ENCODE data around the gene FNBP1.

The FNBP1 gene

DNA sequence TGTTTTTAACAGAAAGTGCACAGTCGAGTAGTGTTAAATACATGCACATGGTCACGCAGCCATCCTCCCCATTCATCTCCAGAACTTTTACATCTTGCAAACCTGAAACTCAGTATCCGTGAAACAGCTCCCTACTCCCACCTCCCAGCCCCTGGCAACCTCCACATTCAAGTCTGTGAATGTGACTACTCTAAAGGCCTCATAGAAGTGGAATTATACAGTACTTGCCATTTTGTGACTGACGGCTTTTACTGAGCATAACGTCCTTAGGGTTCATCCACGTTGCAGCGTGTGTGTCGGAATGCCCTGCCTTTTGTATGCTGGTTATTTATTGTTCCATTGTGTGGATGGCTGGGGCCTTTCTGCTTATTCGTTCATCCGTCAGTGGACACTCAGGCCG is 171.9 kb downstream of the FNBP1 start:
- Histone ChIP-seq H3F3A (ENCODE audit: insufficient read depth) (no peaks in the 10 kb centered on the region), H3K4me3 (ENCODE audit: insufficient read depth, low read length, poor library complexity, severe bottlenecking) (no peak overlapping the region), H3K4me2 (ENCODE audit: low read depth, low read length, poor library complexity, severe bottlenecking) (no peak overlapping the region), H3K27me3 (ENCODE audit: low read length) (no peaks in the 10 kb centered on the region), H2AFZ (ENCODE audit: low read depth, low read length, severe bottlenecking) (no peak overlapping the region), H3K9me3 (ENCODE audit: insufficient read depth, low read length) (no peaks in the 10 kb centered on the region), H3K27ac (ENCODE audit: low read depth, low read length) (no peak overlapping the region), H3K9ac (ENCODE audit: low read length) (no peak overlapping the region), H3K36me3 (ENCODE audit: low read length) (no peaks in the 10 kb centered on the region), H3K9me2 (replicated peaks; ENCODE audit: insufficient read depth, low read length) (no peaks in the 10 kb centered on the region), H3K79me2 (ENCODE audit: insufficient read depth, low read length) (no peaks in the 10 kb centered on the region), H4K20me1 (ENCODE audit: low read depth, low read length) (no peaks in the 10 kb centered on the region)
- no peak for TF ChIP-seq EZH2phosphoT487 (conservative IDR thresholded peaks at IDR 0.05; ENCODE audit: low read length)
- TF ChIP-seq, protein P1, sequence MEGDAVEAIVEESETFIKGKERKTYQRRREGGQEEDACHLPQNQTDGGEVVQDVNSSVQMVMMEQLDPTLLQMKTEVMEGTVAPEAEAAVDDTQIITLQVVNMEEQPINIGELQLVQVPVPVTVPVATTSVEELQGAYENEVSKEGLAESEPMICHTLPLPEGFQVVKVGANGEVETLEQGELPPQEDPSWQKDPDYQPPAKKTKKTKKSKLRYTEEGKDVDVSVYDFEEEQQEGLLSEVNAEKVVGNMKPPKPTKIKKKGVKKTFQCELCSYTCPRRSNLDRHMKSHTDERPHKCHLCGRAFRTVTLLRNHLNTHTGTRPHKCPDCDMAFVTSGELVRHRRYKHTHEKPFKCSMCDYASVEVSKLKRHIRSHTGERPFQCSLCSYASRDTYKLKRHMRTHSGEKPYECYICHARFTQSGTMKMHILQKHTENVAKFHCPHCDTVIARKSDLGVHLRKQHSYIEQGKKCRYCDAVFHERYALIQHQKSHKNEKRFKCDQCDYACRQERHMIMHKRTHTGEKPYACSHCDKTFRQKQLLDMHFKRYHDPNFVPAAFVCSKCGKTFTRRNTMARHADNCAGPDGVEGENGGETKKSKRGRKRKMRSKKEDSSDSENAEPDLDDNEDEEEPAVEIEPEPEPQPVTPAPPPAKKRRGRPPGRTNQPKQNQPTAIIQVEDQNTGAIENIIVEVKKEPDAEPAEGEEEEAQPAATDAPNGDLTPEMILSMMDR (IDR thresholded peaks at IDR 0.05; ENCODE audit: insufficient read depth, low read length, poor library complexity, severe bottlenecking), result no peak

DNA sequence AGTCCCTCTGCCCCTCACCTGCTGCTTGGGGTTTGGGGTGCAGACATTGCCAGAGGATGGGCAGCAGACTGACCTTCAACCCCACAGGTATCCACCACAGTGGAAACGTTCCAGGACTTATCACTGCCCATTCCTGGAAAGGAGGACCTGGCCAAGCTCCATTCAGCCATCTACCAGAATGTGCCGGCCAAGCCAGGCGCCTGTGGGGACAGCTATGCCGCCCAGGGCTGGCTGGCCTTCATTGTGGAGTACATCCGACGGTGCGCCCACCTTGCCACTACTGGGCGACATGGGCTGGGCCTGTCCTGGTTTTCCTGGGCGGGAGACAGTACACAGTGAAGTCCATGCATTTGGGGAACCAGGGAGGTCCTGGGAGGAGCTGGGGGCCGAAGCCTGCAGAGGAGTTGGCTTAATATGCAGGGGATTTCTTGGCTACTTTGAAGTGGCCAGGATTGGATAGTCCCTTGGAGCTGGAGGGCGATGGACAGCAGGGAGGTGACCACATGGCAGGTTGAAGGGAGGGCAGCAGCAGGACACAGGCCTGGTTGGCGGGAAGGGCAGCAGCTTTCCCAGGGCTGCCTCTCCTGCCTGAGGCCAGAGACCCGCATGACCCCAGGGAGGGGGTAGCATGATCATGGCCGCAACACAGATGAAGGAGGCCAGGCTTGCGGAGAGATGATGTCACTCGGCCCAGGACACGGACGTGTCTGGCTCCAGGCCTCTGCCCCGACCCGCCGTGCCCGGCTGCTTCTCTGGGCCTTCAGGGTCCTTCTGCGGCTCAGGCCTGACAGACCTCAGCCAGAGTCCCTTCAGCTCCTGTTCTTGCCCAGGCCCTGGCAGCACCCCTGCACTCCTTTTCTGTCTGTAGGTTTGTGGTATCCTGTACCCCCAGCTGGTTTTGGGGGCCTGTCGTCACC is 173.1 kb downstream of the FNBP1 start:
- H3K4me2 ChIP-seq (ENCODE audit: low read depth, low read length, poor library complexity, severe bottlenecking), result no peak overlapping the region
- no peak overlapping the region for H2AFZ ChIP-seq (ENCODE audit: low read depth, low read length, severe bottlenecking)
- no peaks in the 10 kb centered on the region for H4K20me1 ChIP-seq (ENCODE audit: low read depth, low read length)
- H3F3A ChIP-seq (ENCODE audit: insufficient read depth), result no peaks in the 10 kb centered on the region
- H3K9ac ChIP-seq (ENCODE audit: low read length), result no peak overlapping the region
- H3K27me3 ChIP-seq (ENCODE audit: low read length), result no peaks in the 10 kb centered on the region
- TF ChIP-seq, protein P1 (IDR thresholded peaks at IDR 0.05; ENCODE audit: insufficient read depth, low read length, poor library complexity, severe bottlenecking), result no peak
- no peak for TF ChIP-seq EZH2phosphoT487 (conservative IDR thresholded peaks at IDR 0.05; ENCODE audit: low read length)
- H3K9me3 ChIP-seq (ENCODE audit: insufficient read depth, low read length), result no peaks in the 10 kb centered on the region
- no peak overlapping the region for H3K4me3 ChIP-seq (ENCODE audit: insufficient read depth, low read length, poor library complexity, severe bottlenecking)
- no peaks in the 10 kb centered on the region for H3K36me3 ChIP-seq (ENCODE audit: low read length)
- no peaks in the 10 kb centered on the region for H3K9me2 ChIP-seq (replicated peaks; ENCODE audit: insufficient read depth, low read length)
- H3K79me2 ChIP-seq (ENCODE audit: insufficient read depth, low read length), result no peaks in the 10 kb centered on the region
- H3K27ac ChIP-seq (ENCODE audit: low read depth, low read length), result no peak overlapping the region

DNA sequence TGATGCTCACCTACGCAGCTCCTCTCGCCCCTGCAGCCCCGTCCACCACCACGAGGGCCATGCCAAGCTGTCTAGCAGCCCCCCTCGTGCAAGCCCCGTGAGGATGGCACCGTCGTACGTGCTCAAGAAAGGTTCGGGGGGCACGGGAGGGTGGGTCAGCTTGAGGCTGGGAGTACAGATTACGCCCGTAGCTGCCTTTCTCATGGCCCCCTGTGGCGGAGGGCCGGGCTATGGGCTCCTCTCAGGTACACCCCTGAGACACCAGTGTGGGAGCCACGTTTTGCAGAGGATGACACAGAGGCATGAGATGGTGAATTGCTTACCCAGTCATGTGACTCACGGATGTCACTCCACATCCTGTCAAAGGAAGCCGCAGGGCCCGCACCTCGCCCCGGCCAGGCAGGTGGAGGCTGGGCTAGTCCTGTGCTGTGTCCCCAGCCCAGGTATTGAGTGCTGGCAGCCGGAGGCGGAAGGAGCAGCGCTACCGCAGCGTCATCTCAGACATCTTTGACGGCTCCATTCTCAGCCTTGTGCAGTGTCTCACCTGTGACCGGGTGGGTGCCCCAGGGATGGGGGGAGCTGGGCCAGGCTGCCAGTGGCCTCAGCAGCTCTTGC is 174.0 kb downstream of the FNBP1 start:
- Histone ChIP-seq H3F3A (ENCODE audit: insufficient read depth) (no peaks in the 10 kb centered on the region), H3K36me3 (ENCODE audit: low read length) (no peaks in the 10 kb centered on the region), H3K27me3 (ENCODE audit: low read length) (no peaks in the 10 kb centered on the region), H2AFZ (ENCODE audit: low read depth, low read length, severe bottlenecking) (no peak overlapping the region), H3K27ac (ENCODE audit: low read depth, low read length) (no peak overlapping the region), H3K4me3 (ENCODE audit: insufficient read depth, low read length, poor library complexity, severe bottlenecking) (no peak overlapping the region), H4K20me1 (ENCODE audit: low read depth, low read length) (no peaks in the 10 kb centered on the region), H3K9ac (ENCODE audit: low read length) (no peak overlapping the region), H3K9me2 (replicated peaks; ENCODE audit: insufficient read depth, low read length) (no peaks in the 10 kb centered on the region), H3K4me2 (ENCODE audit: low read depth, low read length, poor library complexity, severe bottlenecking) (no peak overlapping the region), H3K79me2 (ENCODE audit: insufficient read depth, low read length) (no peaks in the 10 kb centered on the region), H3K9me3 (ENCODE audit: insufficient read depth, low read length) (no peaks in the 10 kb centered on the region)
- no peak for TF ChIP-seq EZH2phosphoT487 (conservative IDR thresholded peaks at IDR 0.05; ENCODE audit: low read length)
- TF ChIP-seq, protein P1 (IDR thresholded peaks at IDR 0.05; ENCODE audit: insufficient read depth, low read length, poor library complexity, severe bottlenecking), result no peak
